Activated CD4-positive, alpha-beta T cell treated with anti-CD3 and anti-CD28 coated beads, Interleukin-2, amount 50 U/mL, for 4 hours (primary cell): Measurements from ENCODE around the gene OR6C75.
"Not testable (repeated sequence)": the region's sequence is repeated elsewhere in the genome, so short reads cannot be mapped to it uniquely, and the experiment has no call there.

ENCODE experiments used
- DNase-seq, 2 experiments: peaks; one replicate each; pipeline ENCODE4 v3.0.0-alpha.2; 2020

OR6C75 gene

GRCh38 chr12:55362675-55363074 is at the start of gene OR6C75:
OR6C75 (plus strand) TSS chr12:55362975; CDS start chr12:55365111, 2,136 bp downstream.
- DNase-seq = no peak

- DNase-seq = no peak
Measured at GRCh38 chr12:55314043-55314442, 48.7 kb upstream of the OR6C75 start, which contains the start of gene OR6C1. OR6C1 (plus strand) TSS chr12:55314343; CDS start chr12:55320600, 6,257 bp downstream.

- DNase-seq = no peak
Measured at GRCh38 chr12:55320201-55320600, 42.6 kb upstream of the OR6C75 start.

GRCh38 chr12:55325801-55326200 is 37.0 kb upstream of the OR6C75 start:
- not testable (repeated sequence) for DNase-seq

DNA sequence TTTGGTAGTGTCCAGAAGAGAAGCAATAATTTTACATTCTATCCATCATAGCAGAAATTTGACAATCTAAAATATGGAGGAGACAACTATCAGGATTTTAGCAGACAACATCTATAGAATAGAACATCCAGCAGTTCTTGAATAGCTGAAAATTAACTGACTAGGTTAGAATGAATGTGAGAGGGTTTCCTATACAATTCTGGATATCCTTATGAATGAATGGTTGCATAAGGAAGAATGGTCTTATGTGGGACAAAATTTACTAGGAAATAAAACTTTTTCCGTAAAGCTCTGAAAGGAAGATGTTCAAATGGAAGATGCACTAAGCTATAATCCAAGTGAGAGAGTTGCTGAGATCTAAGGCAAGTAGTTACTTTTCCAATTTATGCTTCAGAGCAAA is 32.3 kb upstream of the OR6C75 start, which contains the start of gene OR6C3:
Gene OR6C3, plus strand, starts transcription at position 301 of the 400 bp plus-strand sequence. CDS start 955 bp downstream, outside the sequence.
- no peak for DNase-seq

DNA sequence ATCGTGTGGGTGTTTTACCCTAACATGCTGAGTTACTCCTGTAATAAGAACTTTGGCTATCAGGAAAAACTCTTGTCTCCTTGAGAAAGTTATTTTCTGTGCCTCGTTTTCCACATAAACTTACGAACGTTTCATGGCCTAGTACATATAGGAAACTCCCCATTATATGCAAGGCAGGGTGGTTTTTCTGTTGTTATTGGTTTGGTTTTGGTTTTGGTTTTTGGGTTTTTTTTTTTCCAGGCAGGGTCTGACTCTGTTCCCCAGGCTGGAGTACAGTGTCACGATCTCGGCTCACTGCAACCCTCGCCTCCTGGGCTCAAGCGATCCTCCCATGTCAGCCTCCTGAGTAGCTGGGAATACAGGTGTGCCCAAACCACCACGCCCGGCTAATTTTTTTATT is 26.8 kb upstream of the OR6C75 start:
- no peak for DNase-seq

- not testable (repeated sequence) for DNase-seq
Measured at GRCh38 chr12:55355338-55355737, 7.4 kb upstream of the OR6C75 start.

- DNase-seq = no peak
Measured at GRCh38 chr12:55365086-55365485, 2.3 kb downstream of the OR6C75 start.

DNA sequence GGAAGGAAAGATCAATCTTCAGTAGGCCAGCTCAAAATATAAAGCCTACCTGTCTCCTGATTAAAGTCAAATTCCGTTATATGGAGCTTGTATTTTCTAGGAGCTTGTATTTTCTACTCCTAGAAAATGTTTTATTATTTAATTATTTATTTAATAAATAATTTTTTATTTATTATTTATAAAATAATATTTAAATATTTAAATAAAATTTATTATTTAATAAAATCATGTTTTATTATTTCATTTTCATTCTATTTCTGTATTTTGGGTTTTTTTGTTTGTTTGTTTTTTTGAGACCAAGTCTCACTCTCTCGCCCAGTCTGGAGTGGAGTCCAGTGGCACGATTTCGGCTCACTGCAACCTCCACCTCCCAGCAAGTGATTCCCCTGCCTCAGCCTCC is 9.7 kb downstream of the OR6C75 start:
- DNase-seq = no peak

DNA sequence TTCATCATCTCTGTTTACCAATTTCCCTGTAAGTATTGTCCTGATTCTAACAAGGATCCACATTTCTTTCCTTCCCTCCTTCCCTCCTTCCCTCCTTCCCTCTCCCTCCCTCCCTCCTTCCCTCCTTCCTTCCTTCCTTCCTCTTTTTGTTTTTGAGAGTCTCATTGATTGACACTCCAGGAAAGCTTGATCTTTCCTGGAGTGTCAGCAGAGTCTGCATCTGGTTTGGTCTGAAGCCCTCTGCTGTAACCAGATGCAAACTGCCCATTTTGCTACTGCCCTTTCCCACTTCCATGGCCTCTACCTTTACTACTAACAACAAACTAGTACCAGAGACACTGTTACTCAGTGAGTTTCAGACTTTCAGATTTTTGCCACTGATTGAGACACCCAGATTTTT is 23.1 kb downstream of the OR6C75 start:
- DNase-seq = no peak

- DNase-seq = no peak
Measured at GRCh38 chr12:55392032-55392795, 29.4 kb downstream of the OR6C75 start.

DNA sequence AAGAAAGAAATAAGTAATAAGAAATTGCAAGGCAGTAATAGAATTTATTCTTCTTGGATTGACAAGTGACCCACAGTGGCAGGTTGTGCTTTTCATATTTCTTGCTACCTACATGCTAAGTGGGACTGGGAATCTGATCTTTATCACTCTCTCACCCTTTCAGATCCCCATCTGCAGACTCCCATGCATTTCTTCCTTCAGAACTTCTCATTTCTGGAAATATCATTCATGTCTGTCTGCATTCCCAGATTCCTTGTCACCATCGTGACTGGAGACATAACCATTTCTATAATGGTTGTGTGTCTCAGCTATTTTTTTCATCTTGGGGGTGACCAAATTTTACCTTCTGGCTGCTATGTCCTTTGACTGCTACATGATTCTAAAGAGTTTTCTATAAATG is 33.6 kb downstream of the OR6C75 start:
- no peak for DNase-seq

DNA sequence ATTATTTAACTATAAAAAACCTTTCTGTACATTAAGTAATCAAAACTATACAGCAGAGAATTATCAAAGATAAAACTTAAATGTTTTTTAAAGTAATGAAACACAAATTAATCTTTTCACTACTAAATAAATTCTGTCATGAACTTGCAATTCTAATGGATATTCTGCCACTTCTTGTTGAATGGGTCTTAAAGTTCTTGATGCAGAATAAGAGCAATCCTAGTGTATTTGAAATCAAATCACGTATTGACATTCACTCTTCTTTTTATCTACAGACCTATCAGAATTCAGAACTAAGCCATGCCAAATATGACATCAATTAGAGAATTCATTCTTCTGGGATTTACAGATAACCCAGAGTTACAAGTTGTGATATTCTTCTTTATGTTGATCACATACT is 37.5 kb downstream of the OR6C75 start, which contains the start of gene OR6C65:
Gene OR6C65, plus strand, starts transcription at position 301 of the 400 bp plus-strand sequence. Its CDS starts 0 bp downstream, at position 301.
- DNase-seq = no peak

- no peak for DNase-seq
Measured at GRCh38 chr12:55407866-55408265, 45.1 kb downstream of the OR6C75 start.

DNA sequence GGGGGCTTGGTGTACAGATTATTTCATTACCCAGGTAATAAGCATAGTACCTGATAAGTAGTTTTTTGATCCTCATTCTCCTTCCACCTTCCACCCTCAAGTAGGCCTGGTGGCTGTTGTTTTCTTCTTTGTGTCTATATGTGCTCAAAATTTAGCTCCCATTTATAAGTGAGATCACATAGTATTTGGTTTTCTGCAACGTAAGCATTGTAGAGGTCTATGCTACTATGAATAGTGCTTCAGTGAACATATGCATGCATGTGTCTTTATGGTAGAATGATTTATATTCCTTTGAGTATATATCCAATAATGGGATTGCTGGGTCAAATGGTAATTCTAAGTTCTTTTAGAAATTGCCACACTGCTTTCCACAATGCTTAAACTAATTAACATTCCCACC is 46.4 kb downstream of the OR6C75 start:
- DNase-seq = not testable (repeated sequence)

DNA sequence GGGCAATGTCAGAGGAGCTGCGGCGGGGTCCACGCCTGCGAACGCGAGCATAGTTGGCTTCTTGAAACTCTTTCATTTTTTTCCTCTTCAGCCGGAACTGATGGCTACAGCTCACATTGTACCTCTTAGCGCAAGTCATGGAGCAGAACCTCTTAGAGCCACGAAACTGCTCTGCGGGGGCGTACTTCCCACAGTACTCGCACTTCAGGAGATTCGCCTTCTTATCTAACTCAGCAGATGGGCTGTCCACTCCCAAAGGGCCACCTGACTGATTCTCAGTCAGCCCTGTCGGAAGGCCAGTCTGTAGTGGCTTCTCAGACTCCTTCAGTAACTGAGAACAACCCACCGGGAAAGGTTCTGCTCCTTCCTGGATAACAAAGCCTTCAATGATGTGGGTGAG is 49.4 kb downstream of the OR6C75 start:
- DNase-seq = not testable (repeated sequence)

DNA sequence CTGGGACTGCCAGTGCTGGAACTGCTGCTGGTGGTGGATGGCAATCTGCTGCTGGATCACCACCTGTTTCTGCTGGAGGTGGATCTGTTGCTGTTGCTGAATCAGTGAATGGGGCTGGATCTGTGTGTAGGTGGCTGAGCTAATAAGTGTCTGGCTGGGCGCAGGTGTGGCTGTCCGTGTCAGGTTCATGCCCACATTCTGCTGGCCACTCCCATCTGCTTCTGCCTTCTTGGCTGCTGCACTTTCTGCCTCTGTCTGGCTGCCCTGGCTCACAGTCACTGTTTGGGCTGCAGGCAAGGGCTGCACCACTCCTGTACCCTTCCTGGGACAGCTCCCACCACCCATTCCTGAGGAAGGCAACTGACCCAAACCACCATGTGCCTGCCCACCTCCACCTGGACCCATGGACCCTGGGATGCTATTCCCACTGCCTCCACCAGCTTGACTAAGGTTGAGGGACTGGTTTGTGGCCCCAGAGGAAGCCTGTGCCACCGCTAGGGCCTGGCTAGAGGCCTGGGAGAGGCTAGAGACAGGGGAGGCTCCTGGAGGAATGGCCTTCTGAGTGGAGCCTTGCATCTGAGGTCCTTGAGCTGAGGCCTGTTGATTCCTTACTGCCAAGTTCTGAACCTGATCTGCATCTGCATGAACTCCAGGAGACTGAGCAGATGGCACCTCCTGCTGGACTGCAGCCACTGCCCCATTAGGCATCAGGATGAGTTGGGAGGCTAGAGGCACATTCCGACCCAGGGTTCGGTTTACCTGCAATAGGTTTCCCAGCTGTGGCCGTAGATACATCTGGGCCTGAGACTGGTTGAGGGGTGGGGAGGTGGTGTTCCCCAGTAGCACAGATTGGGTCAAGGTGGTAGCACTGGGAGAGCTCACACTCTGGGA is 51.0 kb downstream of the OR6C75 start:
- DNase-seq = not testable (repeated sequence)

DNA sequence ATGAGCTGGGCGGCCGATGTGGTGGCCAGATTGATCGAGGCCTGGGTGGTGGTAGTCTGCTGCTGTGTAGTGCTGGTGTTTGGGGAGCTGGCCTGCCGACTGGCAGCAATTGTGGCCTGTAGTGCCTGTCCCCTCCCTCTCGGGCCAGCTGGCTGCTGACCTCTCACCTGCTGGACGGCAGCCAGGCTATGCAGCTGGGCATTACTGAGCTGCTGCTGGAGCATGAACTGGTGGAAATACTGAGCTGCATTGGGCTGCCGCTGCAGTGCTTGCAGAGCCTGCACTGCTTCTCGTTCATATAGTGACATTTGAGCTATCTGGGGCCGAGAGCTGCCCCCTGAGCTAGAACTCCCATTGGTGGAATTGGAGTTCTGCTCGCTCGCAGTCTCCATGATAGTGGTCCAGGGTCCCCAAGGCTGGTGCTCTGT is 51.6 kb downstream of the OR6C75 start:
- DNase-seq = not testable (repeated sequence)

DNA sequence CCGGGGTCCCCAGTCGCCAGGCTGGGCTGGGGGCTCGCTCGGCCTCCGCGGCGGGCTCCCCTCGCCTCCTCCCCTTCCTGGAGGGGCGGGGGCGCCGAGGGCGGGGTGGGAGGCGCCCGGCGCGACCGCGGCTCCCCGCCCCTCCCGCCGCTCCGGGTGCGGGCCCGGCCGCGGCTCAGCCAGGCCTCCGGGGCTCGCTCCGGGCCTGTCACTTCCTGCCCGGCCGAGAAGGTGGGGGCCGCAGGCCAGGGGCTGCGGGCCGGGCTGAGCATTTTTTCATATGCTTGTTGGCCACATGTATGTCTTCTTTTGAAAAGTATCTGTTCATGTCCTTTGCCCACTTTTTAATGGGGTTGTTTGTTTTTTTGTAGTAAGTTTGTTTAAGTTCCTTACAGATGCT is 52.1 kb downstream of the OR6C75 start:
- DNase-seq = not testable (repeated sequence)

DNA sequence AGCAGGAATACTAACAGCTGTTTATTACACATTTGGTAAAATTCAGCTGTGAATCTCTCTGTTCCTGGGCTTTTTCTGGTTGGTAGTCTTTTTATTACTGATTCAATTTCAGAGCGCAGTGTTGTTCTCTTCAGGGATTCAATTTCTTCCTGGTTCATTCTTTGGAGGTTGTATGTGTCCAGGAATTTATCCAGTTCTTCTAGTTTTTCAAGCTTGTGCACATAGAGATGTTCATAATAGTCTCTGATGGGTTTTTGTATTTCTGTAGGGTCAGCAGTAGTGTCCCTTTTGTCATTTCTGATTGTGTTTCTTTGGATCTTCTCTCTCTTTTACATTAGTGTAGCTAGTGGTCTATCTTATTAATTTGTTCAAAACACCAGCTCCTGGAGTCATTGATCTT is 54.2 kb downstream of the OR6C75 start:
- DNase-seq = no peak
